ENCODE results near the gene NDUFS1. TPM values are rescaled to one million over a fixed set of nuclear protein-coding genes. Genes with fewer than 3 reads are reported as not detected.
"Not testable (repeated sequence)": the region's sequence is repeated elsewhere in the genome, so short reads cannot be mapped to it uniquely, and the experiment has no call there.

Gene NDUFS1
- total and polyA plus RNA-seq, 2 donors: 20.8 to 61.1 TPM

- WGBS: 97% methylated on average over 4 of the region's 4 CpGs
- Histone ChIP-seq H3K27ac (ENCODE audit: low read depth in 1 of 2, low read length in 1 of 2) (no peak overlapping the region), H3K27me3 (ENCODE audit: control insufficient read depth in 2 of 2, insufficient read depth in 1 of 2, low read length in 1 of 2) (no peaks in the 10 kb centered on the region), H3K36me3 (ENCODE audit: control insufficient read depth in 2 of 2, insufficient read depth in 2 of 2, low read length in 1 of 2) (no peaks in the 10 kb centered on the region), H3K9me3 (ENCODE audit: control insufficient read depth in 2 of 2, insufficient read depth in 1 of 2, low read length in 1 of 2) (no peaks in the 10 kb centered on the region), H3K4me1 (ENCODE audit: control insufficient read depth in 2 of 2, insufficient read depth in 2 of 2, low read length in 2 of 2) (no peaks in the 10 kb centered on the region), H3K4me3 (ENCODE audit: low read length in 2 of 2) (no peak overlapping the region)
- DNase-seq (ENCODE audit: low read depth in 6 of 9, low spot score in 9 of 9): no peak
Measured at GRCh38 chr2:206105038-206105437, 54.2 kb downstream of the NDUFS1 start.

GRCh38 chr2:206098872-206099271 is 60.4 kb downstream of the NDUFS1 start:
- not testable (repeated sequence) for H3K4me3 ChIP-seq (ENCODE audit: low read length in 2 of 2); H3K9me3 ChIP-seq (ENCODE audit: control insufficient read depth in 2 of 2, insufficient read depth in 1 of 2, low read length in 1 of 2); H3K4me1 ChIP-seq (ENCODE audit: control insufficient read depth in 2 of 2, insufficient read depth in 2 of 2, low read length in 2 of 2); DNase-seq (ENCODE audit: low read depth in 6 of 9, low spot score in 9 of 9); H3K36me3 ChIP-seq (ENCODE audit: control insufficient read depth in 2 of 2, insufficient read depth in 2 of 2, low read length in 1 of 2); H3K27me3 ChIP-seq (ENCODE audit: control insufficient read depth in 2 of 2, insufficient read depth in 1 of 2, low read length in 1 of 2); H3K27ac ChIP-seq (ENCODE audit: low read depth in 1 of 2, low read length in 1 of 2)
- WGBS: 97% methylated on average over 19 of the region's 19 CpGs

GRCh38 chr2:206098471-206098870 is 60.8 kb downstream of the NDUFS1 start:
- Histone ChIP-seq H3K36me3 (ENCODE audit: control insufficient read depth in 2 of 2, insufficient read depth in 2 of 2, low read length in 1 of 2) (no peaks in the 10 kb centered on the region), H3K27me3 (ENCODE audit: control insufficient read depth in 2 of 2, insufficient read depth in 1 of 2, low read length in 1 of 2) (no peaks in the 10 kb centered on the region), H3K4me3 (ENCODE audit: low read length in 2 of 2) (no peak overlapping the region), H3K27ac (ENCODE audit: low read depth in 1 of 2, low read length in 1 of 2) (no peak overlapping the region), H3K4me1 (ENCODE audit: control insufficient read depth in 2 of 2, insufficient read depth in 2 of 2, low read length in 2 of 2) (no peaks in the 10 kb centered on the region), H3K9me3 (ENCODE audit: control insufficient read depth in 2 of 2, insufficient read depth in 1 of 2, low read length in 1 of 2) (no peaks in the 10 kb centered on the region)
- DNase-seq (ENCODE audit: low read depth in 6 of 9, low spot score in 9 of 9): no peak
- WGBS: 98% methylated on average over 9 of the region's 9 CpGs

- Histone ChIP-seq H3K9me3 (ENCODE audit: control insufficient read depth in 2 of 2, insufficient read depth in 1 of 2, low read length in 1 of 2) (no peaks in the 10 kb centered on the region), H3K27ac (ENCODE audit: low read depth in 1 of 2, low read length in 1 of 2) (no peak overlapping the region), H3K4me3 (ENCODE audit: low read length in 2 of 2) (no peak overlapping the region), H3K4me1 (ENCODE audit: control insufficient read depth in 2 of 2, insufficient read depth in 2 of 2, low read length in 2 of 2) (no peaks in the 10 kb centered on the region), H3K36me3 (ENCODE audit: control insufficient read depth in 2 of 2, insufficient read depth in 2 of 2, low read length in 1 of 2) (no peaks in the 10 kb centered on the region), H3K27me3 (ENCODE audit: control insufficient read depth in 2 of 2, insufficient read depth in 1 of 2, low read length in 1 of 2) (no peaks in the 10 kb centered on the region)
- 99% methylated on average over 2 of the region's 2 CpGs for WGBS
- DNase-seq (ENCODE audit: low read depth in 6 of 9, low spot score in 9 of 9): no peak
Measured at GRCh38 chr2:206096876-206097275, 62.4 kb downstream of the NDUFS1 start.

- Histone ChIP-seq H3K27me3 (ENCODE audit: control insufficient read depth in 2 of 2, insufficient read depth in 1 of 2, low read length in 1 of 2) (no peaks in the 10 kb centered on the region), H3K9me3 (ENCODE audit: control insufficient read depth in 2 of 2, insufficient read depth in 1 of 2, low read length in 1 of 2) (no peaks in the 10 kb centered on the region), H3K27ac (ENCODE audit: low read depth in 1 of 2, low read length in 1 of 2) (no peak overlapping the region), H3K4me3 (ENCODE audit: low read length in 2 of 2) (no peak overlapping the region), H3K4me1 (ENCODE audit: control insufficient read depth in 2 of 2, insufficient read depth in 2 of 2, low read length in 2 of 2) (no peaks in the 10 kb centered on the region), H3K36me3 (ENCODE audit: control insufficient read depth in 2 of 2, insufficient read depth in 2 of 2, low read length in 1 of 2) (peaks cover 0 to 3% of the 10 kb centered on the region in 2 donors)
- DNase-seq (ENCODE audit: low read depth in 6 of 9, low spot score in 9 of 9): no peak
- WGBS: 16% methylated on average over 3 of the region's 3 CpGs
Measured at GRCh38 chr2:206095536-206096332, 63.5 kb downstream of the NDUFS1 start.

GRCh38 chr2:206092297-206092696 is 66.9 kb downstream of the NDUFS1 start:
- 97% methylated on average over 2 of the region's 2 CpGs for WGBS

GRCh38 chr2:206088248-206088647 is 71.0 kb downstream of the NDUFS1 start:
- H3K9me3 ChIP-seq (ENCODE audit: control insufficient read depth in 2 of 2, insufficient read depth in 1 of 2, low read length in 1 of 2): no peaks in the 10 kb centered on the region
- peaks cover 0 to 6% of the 10 kb centered on the region in 2 donors for H3K36me3 ChIP-seq (ENCODE audit: control insufficient read depth in 2 of 2, insufficient read depth in 2 of 2, low read length in 1 of 2)
- no peak overlapping the region for H3K4me3 ChIP-seq (ENCODE audit: low read length in 2 of 2)
- H3K27ac ChIP-seq (ENCODE audit: low read depth in 1 of 2, low read length in 1 of 2): no peak overlapping the region
- H3K27me3 ChIP-seq (ENCODE audit: control insufficient read depth in 2 of 2, insufficient read depth in 1 of 2, low read length in 1 of 2): no peaks in the 10 kb centered on the region
- no peak for DNase-seq (ENCODE audit: low read depth in 6 of 9, low spot score in 9 of 9)
- H3K4me1 ChIP-seq (ENCODE audit: control insufficient read depth in 2 of 2, insufficient read depth in 2 of 2, low read length in 2 of 2): peaks cover 9 to 11% of the 10 kb centered on the region in 2 donors

More at GRCh38 chr2:206092297-206092696, 66.9 kb downstream of the NDUFS1 start:
- DNase-seq (ENCODE audit: low read depth in 6 of 9, low spot score in 9 of 9): no peak
- Histone ChIP-seq H3K4me3 (ENCODE audit: low read length in 2 of 2) (no peak overlapping the region), H3K27ac (ENCODE audit: low read depth in 1 of 2, low read length in 1 of 2) (no peak overlapping the region), H3K9me3 (ENCODE audit: control insufficient read depth in 2 of 2, insufficient read depth in 1 of 2, low read length in 1 of 2) (no peaks in the 10 kb centered on the region), H3K27me3 (ENCODE audit: control insufficient read depth in 2 of 2, insufficient read depth in 1 of 2, low read length in 1 of 2) (no peaks in the 10 kb centered on the region), H3K4me1 (ENCODE audit: control insufficient read depth in 2 of 2, insufficient read depth in 2 of 2, low read length in 2 of 2) (no peaks in the 10 kb centered on the region), H3K36me3 (ENCODE audit: control insufficient read depth in 2 of 2, insufficient read depth in 2 of 2, low read length in 1 of 2) (peaks cover 0 to 6% of the 10 kb centered on the region in 2 donors)

GRCh38 chr2:206086716-206087350 is 72.4 kb downstream of the NDUFS1 start:
- Histone ChIP-seq H3K27ac (ENCODE audit: low read depth in 1 of 2, low read length in 1 of 2) (peak overlapping the region; percentile 15 to 99), H3K27me3 (ENCODE audit: control insufficient read depth in 2 of 2, insufficient read depth in 1 of 2, low read length in 1 of 2) (no peaks in the 10 kb centered on the region), H3K9me3 (ENCODE audit: control insufficient read depth in 2 of 2, insufficient read depth in 1 of 2, low read length in 1 of 2) (no peaks in the 10 kb centered on the region), H3K36me3 (ENCODE audit: control insufficient read depth in 2 of 2, insufficient read depth in 2 of 2, low read length in 1 of 2) (peaks cover 0 to 6% of the 10 kb centered on the region in 2 donors), H3K4me1 (ENCODE audit: control insufficient read depth in 2 of 2, insufficient read depth in 2 of 2, low read length in 2 of 2) (peaks cover 9 to 11% of the 10 kb centered on the region in 2 donors), H3K4me3 (ENCODE audit: low read length in 2 of 2) (peak overlapping the region; percentile 66 to 95)
- peak in 4 of 9 donors; percentile 8 to 42 (median 24) for DNase-seq (ENCODE audit: low read depth in 6 of 9, low spot score in 9 of 9)
- 5% methylated on average over 4 of the region's 4 CpGs for WGBS

- under 1% methylated on average over 39 of the region's 39 CpGs for WGBS
- DNase-seq (ENCODE audit: low read depth in 6 of 9, low spot score in 9 of 9): peak; percentile 66 to 92 (median 76)
- Histone ChIP-seq H3K27me3 (ENCODE audit: control insufficient read depth in 2 of 2, insufficient read depth in 1 of 2, low read length in 1 of 2) (no peaks in the 10 kb centered on the region), H3K4me1 (ENCODE audit: control insufficient read depth in 2 of 2, insufficient read depth in 2 of 2, low read length in 2 of 2) (peaks cover 9 to 11% of the 10 kb centered on the region in 2 donors), H3K9me3 (ENCODE audit: control insufficient read depth in 2 of 2, insufficient read depth in 1 of 2, low read length in 1 of 2) (no peaks in the 10 kb centered on the region), H3K36me3 (ENCODE audit: control insufficient read depth in 2 of 2, insufficient read depth in 2 of 2, low read length in 1 of 2) (peaks cover 0 to 5% of the 10 kb centered on the region in 2 donors), H3K4me3 (ENCODE audit: low read length in 2 of 2) (peak within 1 kb of the TSS; percentile 88 to 95), H3K27ac (ENCODE audit: low read depth in 1 of 2, low read length in 1 of 2) (peak within 1 kb of the TSS; percentile 99)
Measured at GRCh38 chr2:206085742-206086445, 73.3 kb downstream of the NDUFS1 start, which contains the start of gene INO80D. Gene INO80D (minus strand): TSS chr2:206086174. CDS start chr2:206063016, 23,158 bp downstream.
